Kidney (tissue), 14 donors: ENCODE data around the gene CADPS. TPM values are rescaled to one million over a fixed set of nuclear protein-coding genes. Genes with fewer than 3 reads are reported as not detected.

Experiments used
- DNase-seq, 5 donors: peaks; one replicate each; pipeline ENCODE4 v3.0.0-alpha.2; 2013 to 2020
- FAIRE-seq: peaks from 2 replicates; lab custom pipeline; 2012; peaks lifted over from hg19 to GRCh38; lab: Jason Lieb, UNC
- H3K27ac ChIP-seq, 2 donors: one replicate each; pipeline ENCODE4 v1.7.0; 2013; ENCODE audit warnings: low read depth in 2 of 2, low read length in 2 of 2, inconsistent platforms in 1 of 2
- H3K27me3 ChIP-seq: one replicate; pipeline ENCODE4 v1.7.1; 2013; ENCODE audit warnings: low read length, inconsistent platforms; ENCODE audit not compliant: control insufficient read depth, insufficient read depth
- H3K36me3 ChIP-seq, 3 donors: one replicate each; pipeline versions ENCODE4 v1.7.0 to v1.7.1; 2013; ENCODE audit warnings: low read length in 3 of 3, control low read depth in 1 of 3, inconsistent platforms in 1 of 3; ENCODE audit not compliant: insufficient read depth in 3 of 3, control insufficient read depth in 2 of 3
- H3K4me1 ChIP-seq, 3 donors: one replicate each; pipeline versions ENCODE4 v1.7.0 to v1.7.1; 2013; ENCODE audit warnings: low read length in 3 of 3, inconsistent platforms in 1 of 3, low read depth in 1 of 3; ENCODE audit not compliant: control insufficient read depth in 2 of 3, insufficient read depth in 2 of 3
- H3K4me3 ChIP-seq, 3 donors: one replicate each; pipeline versions ENCODE4 v1.7.0 to v1.8.1; 2013; ENCODE audit warnings: low read length in 3 of 3, control low read depth in 1 of 3, inconsistent platforms in 1 of 3
- H3K9ac ChIP-seq, 3 donors: one replicate each; pipeline versions ENCODE4 v1.7.0 to v1.7.1; 2013; ENCODE audit warnings: low read length in 3 of 3, control low read depth in 1 of 3, inconsistent platforms in 1 of 3
- H3K9me3 ChIP-seq, 3 donors: one replicate each; pipeline versions ENCODE4 v1.7.0 to v1.7.1; 2013; ENCODE audit warnings: low read length in 3 of 3, control low read depth in 1 of 3, inconsistent platforms in 1 of 3; ENCODE audit not compliant: control insufficient read depth in 2 of 3, insufficient read depth in 1 of 3
- CTCF ChIP-seq: IDR thresholded peaks from 3 replicates; pipeline ENCODE4 v1.5.1; 2012; ENCODE audit warnings: mild to moderate bottlenecking, moderate library complexity, borderline replicate concordance; ENCODE audit not compliant: insufficient read depth; ENCODE audit errors: extremely low read depth
- intact Hi-C: fragments of 100-400 bp; cut with DNase I; formaldehyde crosslinking; loops from one replicate; pipeline ENCODE4 v1.11.1; 2022
- polyA plus RNA-seq: library from polyadenylated mRNA; stranded (reverse); fragments of 350-450 nt; fragmentation: Illumina TruSeq; extraction: RNeasy Lipid Tissue Mini Kit (QIAGEN cat#74804); gene quantifications from one replicate; pipeline ENCODE4 v1.2.3, GENCODE V29; 2014; ENCODE audit warnings: low read depth, low replicate concordance; ENCODE audit not compliant: insufficient read depth
- total RNA-seq: library from RNA; stranded (reverse); fragmentation: NEBNext Ultra II Directional; extraction: Animal tissue kit (Norgen Biotek cat#: 25700); gene quantifications from one replicate; pipeline ENCODE4 v1.2.1, GENCODE V29; 2021
- donor health status: control.
- donor health status: control.
- donor health status: control.
- donor health status: control.
- donor health status: control.
- donor health status: DM: yes; HTN: yes; CAD: no.
- donor health status: Normal renal cell carcinoma (clear cell type).

Gene CADPS
- total and polyA plus RNA-seq, 2 donors from 2014 or later, result 0.98 TPM; not detected in 1

GRCh38 chr3:62815981-62816380 lies 59.2 kb downstream of the CADPS start:
- DNase-seq, result peak in 1 of 5 donors; percentile 3
- no peak overlapping the region for H3K27ac ChIP-seq
- FAIRE-seq, result no peak

GRCh38 chr3:62812631-62813030 lies 62.6 kb downstream of the CADPS start:
- TF ChIP-seq CTCF, result no peak
- FAIRE-seq, result no peak

More at GRCh38 chr3:62815981-62816380, 59.2 kb downstream of the CADPS start:
- Histone ChIP-seq H3K9ac (no peak overlapping the region), H3K4me3 (no peak overlapping the region), H3K4me1 (no peaks in the 10 kb centered on the region), H3K9me3 (no peaks in the 10 kb centered on the region), H3K27me3 (no peaks in the 10 kb centered on the region), H3K36me3 (no peaks in the 10 kb centered on the region)
- intact Hi-C loops, result no loop called here
- no peak for TF ChIP-seq CTCF

GRCh38 chr3:62811119-62811518 lies 64.1 kb downstream of the CADPS start:
- TF ChIP-seq CTCF, result no peak
- intact Hi-C loops, result no loop called here
- H3K36me3 ChIP-seq, result no peaks in the 10 kb centered on the region
- no peak for FAIRE-seq
- no peaks in the 10 kb centered on the region for H3K4me1 ChIP-seq
- no peak overlapping the region for H3K9ac ChIP-seq
- H3K27me3 ChIP-seq, result no peaks in the 10 kb centered on the region
- no peak overlapping the region for H3K27ac ChIP-seq
- no peak overlapping the region for H3K4me3 ChIP-seq
- peak in 1 of 5 donors; percentile 5 for DNase-seq
- no peaks in the 10 kb centered on the region for H3K9me3 ChIP-seq

More at GRCh38 chr3:62812631-62813030, 62.6 kb downstream of the CADPS start:
- Histone ChIP-seq H3K4me1 (no peaks in the 10 kb centered on the region), H3K27me3 (no peaks in the 10 kb centered on the region), H3K9me3 (no peaks in the 10 kb centered on the region), H3K9ac (no peak overlapping the region), H3K36me3 (no peaks in the 10 kb centered on the region), H3K27ac (no peak overlapping the region), H3K4me3 (no peak overlapping the region)
- intact Hi-C loops, result no loop called here
- no peak for DNase-seq

GRCh38 chr3:62809369-62809768 lies 65.8 kb downstream of the CADPS start:
- no peaks in the 10 kb centered on the region for H3K36me3 ChIP-seq
- FAIRE-seq, result no peak
- H3K4me1 ChIP-seq, result no peaks in the 10 kb centered on the region
- no peaks in the 10 kb centered on the region for H3K27me3 ChIP-seq
- H3K27ac ChIP-seq, result no peak overlapping the region
- no peaks in the 10 kb centered on the region for H3K9me3 ChIP-seq
- intact Hi-C loops, result no loop called here
- TF ChIP-seq CTCF, result no peak
- H3K4me3 ChIP-seq, result no peak overlapping the region
- H3K9ac ChIP-seq, result no peak overlapping the region
- DNase-seq, result no peak
